GM21381 (cell line): ENCODE measurements around the gene KLHL21.
A peak's percentile ranks its signal among the peaks of the same experiment; 100 is the strongest.
"Not testable (repeated sequence)": the region's sequence is repeated elsewhere in the genome, so short reads cannot be mapped to it uniquely, and the experiment has no call there.

Experiments
- ATAC-seq: cut with Tn5 transposase; IDR thresholded peaks from one replicate; pipeline ENCODE4 v1.9.1; 2021; ENCODE audit warnings: mild to moderate bottlenecking, moderate library complexity; ENCODE audit not compliant: unreplicated experiment

The KLHL21 gene

DNA sequence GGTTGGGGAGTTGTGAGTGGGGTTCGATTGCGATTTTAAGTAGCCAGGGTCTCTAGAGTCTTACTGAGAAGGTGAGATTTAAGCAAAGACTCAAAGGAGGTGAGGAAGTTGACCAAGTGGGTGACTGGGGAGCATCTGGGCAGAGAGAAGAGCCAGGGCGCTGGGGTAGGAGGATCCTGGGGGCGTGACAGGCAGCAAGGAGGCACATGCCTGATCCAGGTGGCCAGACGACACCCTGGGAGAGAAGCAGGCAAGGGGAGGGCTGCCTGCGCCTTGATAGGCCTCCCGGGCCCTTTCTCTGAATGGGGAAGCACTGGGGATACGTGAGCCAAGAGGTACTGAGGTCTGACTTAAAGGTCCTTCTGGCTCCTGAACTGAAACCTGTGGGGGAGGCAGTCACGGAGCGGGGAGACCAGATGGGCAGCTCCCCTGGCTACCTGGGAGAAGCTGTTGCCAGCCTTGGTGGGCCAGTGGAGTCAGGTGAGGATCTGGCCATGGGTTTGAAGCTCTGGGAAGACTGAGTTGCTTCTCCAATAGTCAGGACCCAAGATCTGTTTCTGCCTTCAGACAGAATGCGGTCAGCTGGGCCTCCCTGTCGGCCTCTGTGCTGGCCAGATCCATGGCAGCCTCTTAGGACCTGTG is 17.5 kb downstream of the KLHL21 start:
- ATAC-seq = no peak

DNA sequence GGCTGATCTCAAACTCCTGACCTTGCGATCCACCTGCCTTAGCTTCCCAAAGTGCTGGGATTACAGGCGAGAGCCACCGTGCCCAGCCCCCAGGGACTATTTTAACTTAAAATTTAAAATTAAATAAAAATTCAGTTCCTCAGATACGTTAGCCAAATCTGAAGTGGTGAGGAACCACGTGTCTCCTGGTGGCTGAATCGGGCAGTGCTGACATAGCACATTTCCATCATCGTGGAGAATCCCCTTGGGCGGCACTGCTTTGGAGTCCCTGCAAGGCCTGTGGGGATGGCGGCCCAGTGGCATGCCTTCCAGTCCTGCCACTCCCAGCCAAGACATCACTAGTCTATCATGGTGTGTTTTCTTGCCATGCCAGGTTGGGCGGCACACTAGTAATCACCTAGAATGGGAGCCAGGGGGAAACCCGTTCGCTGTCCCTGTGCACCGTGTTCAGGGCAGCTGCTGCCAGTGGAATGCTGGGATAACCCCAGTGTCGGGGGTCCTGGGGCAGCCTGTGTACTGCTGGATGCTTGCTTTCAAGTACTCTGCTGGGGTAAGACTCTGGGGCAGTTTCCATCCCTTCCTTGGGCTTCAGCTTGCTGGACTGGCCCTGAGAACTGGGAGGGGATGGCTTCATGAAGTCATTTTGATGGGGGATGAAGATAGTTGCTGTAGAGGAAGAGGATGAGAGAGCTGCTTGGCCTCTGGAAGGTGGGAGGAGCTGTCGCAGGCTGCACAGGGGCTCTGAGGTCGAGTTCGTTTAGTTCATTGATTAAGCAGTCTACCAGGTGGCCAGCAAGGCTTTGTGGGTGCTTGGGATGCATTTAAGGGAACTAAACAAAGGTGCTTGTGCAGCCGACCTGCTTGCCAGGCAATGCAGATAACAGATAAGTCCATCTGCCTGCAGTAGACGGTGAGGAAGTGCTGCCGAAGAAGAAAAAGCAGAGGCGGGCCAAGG is 18.3 kb downstream of the KLHL21 start:
- ATAC-seq = no peak

DNA sequence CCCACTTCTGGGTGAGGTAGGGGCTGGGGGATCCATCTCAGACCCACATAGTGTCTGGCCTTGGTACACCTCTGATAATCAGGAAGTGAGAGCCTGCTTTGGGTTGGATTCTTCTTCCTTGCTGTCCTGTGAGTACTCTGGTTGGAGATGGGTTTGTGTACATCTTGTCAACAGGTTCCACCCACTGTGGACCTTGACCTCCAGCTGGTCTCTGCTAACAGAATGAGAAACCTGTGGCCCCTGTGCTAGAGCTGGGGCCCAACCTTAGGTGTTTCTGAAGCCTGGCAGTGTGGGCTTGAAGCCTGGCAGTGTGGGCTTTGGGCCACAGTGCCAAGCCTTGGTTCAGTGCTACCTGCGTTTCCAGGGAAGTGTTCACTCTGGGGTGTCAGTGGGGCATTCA is 20.3 kb downstream of the KLHL21 start:
- ATAC-seq = no peak

DNA sequence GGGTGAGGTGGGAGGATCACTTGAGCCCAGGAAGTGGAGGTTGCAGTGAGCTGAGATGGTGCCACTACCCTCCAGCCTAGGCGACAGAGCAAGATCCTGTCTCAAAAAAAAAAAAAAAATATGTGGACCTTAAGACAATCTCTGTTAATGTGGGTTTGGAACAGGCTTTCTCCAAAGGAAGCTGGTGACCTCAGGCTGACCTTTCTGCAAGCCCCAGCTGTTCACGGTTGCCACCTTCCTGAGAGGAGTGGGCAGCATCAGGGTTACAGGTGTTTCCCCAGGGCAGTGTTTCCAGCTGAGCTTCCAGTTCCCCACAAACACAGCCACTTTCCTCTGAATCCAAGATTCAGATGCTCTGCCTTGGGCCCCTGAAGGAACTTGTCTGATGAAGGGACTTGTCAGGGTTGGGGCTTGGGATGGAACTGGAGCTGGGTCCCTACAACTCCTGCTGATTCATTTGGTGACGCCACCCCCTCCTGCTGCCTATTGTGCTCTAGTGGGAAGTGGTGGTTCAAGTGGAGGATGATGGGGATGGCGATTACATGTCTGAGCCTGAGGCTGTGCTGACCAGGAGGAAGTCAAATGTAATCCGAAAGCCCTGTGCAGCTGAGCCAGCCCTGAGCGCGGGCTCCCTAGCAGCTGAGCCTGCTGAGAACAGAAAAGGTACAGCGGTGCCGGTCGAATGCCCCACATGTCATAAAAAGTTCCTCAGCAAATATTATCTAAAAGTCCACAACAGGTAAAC is 20.9 kb downstream of the KLHL21 start:
- ATAC-seq = no peak

DNA sequence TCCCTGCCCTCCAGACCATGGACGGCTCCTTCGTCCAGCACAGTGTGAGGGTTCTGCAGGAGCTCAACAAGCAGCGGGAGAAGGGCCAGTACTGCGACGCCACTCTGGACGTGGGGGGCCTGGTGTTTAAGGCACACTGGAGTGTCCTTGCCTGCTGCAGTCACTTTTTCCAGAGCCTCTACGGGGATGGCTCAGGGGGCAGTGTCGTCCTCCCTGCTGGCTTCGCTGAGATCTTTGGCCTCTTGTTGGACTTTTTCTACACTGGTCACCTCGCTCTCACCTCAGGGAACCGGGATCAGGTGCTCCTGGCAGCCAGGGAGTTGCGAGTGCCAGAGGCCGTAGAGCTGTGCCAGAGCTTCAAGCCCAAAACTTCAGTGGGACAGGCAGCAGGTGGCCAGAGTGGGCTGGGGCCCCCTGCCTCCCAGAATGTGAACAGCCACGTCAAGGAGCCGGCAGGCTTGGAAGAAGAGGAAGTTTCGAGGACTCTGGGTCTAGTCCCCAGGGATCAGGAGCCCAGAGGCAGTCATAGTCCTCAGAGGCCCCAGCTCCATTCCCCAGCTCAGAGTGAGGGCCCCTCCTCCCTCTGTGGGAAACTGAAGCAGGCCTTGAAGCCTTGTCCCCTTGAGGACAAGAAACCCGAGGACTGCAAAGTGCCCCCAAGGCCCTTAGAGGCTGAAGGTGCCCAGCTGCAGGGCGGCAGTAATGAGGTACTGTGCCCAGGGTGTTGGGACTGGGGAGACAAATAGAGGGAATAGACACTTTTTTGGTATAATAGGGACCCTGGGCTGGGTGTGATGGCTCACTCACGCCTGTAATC is 21.9 kb downstream of the KLHL21 start:
- ATAC-seq = no peak

DNA sequence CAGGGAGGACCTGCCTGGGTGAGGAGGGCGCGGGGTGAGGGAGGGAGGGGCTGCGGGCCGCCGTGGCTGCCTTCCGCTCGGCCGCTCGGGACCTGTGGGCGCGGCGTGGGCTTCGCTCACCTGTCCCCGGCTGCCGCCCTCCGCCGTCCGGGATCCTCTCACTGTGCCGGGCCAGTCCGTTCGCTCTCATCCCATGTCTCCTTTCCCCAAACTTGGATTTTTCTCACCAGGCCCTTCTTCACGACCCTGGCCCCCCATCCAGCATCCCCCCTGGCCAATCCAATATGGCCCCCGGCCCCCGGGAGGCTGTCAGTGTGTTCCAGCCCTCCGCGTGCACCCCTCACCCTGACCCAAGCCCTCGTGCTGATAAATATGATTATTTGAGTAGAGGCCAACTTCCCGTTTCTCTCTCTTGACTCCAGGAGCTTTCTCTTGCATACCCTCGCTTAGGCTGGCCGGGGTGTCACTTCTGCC is 22.5 kb downstream of the KLHL21 start:
- ATAC-seq = no peak

DNA sequence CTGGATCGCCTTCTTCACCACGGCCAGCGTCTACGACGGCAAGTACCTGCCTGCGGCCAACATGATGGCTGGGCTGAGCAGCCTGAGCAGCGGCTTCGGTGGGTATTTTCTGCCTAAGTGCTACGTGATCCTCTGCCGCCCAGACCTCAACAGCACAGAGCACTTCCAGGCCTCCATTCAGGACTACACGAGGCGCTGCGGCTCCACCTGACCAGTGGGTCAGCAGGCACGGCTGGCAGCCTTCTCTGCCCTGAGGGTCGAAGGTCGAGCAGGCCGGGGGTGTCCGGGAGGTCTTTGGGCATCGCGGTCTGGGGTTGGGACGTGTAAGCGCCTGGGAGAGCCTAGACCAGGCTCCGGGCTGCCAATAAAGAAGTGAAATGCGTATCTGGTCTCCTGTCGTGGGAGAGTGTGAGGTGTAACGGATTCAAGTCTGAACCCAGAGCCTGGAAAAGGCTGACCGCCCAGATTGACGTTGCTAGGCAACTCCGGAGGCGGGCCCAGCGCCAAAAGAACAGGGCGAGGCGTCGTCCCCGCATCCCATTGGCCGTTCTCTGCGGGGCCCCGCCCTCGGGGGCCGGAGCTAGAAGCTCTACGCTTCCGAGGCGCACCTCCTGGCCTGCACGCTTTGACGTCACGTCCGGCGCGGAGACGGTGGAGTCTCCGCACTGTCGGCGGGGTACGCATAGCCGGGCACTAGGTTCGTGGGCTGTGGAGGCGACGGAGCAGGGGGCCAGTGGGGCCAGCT is 23.1 kb downstream of the KLHL21 start, which contains the start of gene ZBTB48:
Gene ZBTB48, plus strand, starts transcription at position 621 of the 745 bp plus-strand sequence. CDS start 616 bp downstream, outside the sequence.
- ATAC-seq = peak; percentile 98

DNA sequence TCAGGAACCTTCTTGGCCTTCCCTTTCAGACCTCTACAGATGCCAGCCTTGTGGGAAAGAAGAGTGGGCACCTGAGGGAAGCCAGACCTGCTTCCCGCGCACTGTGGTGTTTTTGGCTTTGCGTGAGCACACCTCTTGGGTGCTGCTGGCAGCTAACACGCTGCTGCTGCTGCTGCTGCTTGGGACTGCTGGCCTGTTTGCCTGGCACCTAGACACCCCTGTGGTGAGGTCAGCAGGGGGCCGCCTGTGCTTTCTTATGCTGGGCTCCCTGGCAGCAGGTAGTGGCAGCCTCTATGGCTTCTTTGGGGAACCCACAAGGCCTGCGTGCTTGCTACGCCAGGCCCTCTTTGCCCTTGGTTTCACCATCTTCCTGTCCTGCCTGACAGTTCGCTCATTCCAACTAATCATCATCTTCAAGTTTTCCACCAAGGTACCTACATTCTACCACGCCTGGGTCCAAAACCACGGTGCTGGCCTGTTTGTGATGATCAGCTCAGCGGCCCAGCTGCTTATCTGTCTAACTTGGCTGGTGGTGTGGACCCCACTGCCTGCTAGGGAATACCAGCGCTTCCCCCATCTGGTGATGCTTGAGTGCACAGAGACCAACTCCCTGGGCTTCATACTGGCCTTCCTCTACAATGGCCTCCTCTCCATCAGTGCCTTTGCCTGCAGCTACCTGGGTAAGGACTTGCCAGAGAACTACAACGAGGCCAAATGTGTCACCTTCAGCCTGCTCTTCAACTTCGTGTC is 23.9 kb downstream of the KLHL21 start:
- no peak for ATAC-seq

DNA sequence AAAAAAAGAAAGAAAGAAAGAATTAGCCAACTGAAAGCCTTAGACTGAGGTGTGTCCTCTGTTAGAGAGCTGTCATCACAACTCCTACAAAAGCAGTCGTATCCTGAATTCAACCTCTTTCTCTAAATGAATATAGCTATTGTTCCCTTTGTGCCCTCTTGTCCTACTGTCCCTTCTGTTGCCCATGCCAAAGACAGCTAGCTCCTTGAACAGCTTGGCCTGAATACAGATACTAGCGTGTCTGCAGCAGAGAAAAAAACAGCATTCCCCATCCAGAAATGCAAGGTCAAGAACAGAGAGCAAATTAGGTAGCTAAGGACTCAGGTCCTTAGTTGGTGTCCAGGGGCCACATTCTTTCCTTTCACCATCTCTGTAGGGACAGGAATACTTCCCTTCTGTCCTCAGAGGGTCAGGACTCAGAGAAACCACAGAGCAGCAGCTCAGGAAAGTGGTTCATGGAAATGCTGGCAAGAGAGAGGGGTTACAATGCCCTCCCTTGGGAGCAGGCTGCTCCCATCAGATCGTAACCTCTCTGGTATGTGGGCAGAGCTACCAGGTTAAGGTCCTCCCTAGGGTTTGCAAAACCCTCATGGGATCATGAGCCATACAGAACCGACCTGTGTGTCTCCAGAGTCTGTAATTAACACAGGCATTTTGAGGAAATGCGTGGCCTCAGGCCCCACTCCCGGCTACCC is 24.7 kb downstream of the KLHL21 start:
- ATAC-seq = no peak

DNA sequence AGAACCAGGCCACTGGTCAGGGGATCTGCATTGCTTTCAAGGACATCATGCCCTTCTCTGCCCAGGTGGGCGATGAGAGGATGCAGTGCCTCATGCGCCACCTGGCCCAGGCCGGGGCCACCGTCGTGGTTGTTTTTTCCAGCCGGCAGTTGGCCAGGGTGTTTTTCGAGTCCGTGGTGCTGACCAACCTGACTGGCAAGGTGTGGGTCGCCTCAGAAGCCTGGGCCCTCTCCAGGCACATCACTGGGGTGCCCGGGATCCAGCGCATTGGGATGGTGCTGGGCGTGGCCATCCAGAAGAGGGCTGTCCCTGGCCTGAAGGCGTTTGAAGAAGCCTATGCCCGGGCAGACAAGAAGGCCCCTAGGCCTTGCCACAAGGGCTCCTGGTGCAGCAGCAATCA is 27.9 kb downstream of the KLHL21 start:
- no peak for ATAC-seq

DNA sequence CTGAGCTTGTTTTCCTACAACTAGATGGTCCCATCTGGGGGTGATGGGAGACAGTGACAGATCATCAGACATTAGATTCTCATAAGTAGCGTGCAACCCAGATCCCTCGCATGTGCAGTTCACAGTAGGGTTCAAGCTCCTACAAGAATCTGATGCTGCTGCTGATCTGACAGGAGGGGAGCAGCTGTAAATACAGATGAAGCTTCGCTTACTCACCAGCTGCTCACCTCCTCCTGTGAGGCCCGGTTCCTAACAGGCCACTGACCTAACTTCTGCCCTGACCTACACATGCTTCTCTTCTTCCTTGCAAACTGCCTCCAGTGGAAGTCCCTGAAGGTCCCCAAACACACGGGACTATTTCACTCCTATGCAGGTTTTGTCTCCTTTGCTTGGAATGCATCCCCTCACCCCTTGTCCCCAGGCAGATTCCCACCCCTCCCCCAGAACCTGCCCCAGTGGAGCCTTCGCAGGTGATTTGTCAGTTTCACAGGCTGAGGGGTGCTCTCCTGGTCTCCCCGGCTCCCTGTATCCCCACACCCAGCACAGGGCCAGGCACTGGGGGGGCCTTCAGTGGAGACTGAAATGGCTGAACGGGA is 28.5 kb downstream of the KLHL21 start:
- ATAC-seq = no peak

DNA sequence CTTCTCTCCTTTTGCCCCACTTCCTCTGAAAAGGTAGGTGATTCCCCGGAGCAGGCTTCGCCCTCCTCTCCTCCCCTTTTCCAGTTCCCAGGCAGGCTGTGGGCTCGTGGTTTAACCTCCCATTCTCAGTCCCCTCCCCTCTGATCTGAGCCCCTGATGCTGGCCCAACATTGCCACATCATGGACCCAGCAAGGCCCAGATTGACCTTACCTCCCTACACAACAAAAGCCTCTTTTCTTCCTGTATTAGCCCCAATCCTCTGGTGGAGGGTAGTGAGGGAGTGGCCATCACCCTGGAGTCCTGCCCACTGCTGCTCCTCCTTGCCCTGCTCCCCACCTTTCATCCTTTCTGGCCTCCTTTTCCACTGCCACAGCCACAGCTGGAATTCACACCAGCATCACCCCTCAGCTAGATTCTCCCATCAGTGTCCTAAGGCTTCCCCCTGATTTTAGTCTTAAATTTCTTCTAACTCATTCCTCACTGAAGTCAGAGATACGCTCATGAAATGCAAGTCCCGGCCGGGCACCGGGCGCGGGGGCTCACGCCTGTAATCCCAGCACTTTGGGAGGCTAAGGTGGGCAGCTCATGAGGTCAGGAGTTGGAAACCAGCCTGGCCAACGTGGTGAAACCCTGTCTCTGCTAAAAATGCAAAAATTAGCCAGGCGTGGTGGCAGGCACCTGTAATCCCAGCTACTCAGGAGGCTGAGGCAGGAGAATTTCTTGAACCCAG is 29.9 kb downstream of the KLHL21 start:
- no peak for ATAC-seq

DNA sequence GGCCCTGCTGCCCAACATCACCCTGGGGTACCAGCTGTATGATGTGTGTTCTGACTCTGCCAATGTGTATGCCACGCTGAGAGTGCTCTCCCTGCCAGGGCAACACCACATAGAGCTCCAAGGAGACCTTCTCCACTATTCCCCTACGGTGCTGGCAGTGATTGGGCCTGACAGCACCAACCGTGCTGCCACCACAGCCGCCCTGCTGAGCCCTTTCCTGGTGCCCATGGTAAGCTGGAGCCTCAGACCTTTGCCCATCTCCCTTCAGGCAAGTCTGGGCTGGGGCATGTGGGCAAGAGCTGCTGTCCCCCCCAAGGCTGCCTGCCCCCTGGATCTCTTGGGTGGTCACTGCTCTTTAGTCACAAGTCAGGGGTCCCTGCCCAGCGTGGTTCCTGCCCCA is 31.7 kb downstream of the KLHL21 start:
- no peak for ATAC-seq

DNA sequence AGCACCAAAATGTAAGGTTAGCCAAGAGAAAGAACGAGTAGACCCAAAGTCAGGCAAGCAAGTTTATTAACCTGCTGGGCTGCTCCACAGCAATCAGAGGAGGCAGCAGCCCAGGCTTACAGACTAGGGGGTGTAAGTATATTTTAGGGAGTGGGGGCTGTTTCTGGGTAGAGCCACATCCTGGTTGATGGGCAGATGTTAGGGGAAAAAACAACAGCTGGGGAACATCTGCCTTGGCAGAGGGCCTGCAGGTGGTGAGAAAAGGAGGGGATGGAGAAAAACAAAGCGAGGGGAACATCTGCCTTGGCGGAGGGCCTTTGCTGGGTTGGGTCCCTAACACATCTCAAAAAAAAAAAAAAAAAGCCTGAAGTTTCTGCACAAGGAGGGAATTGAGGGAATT is 32.6 kb downstream of the KLHL21 start:
- no peak for ATAC-seq

DNA sequence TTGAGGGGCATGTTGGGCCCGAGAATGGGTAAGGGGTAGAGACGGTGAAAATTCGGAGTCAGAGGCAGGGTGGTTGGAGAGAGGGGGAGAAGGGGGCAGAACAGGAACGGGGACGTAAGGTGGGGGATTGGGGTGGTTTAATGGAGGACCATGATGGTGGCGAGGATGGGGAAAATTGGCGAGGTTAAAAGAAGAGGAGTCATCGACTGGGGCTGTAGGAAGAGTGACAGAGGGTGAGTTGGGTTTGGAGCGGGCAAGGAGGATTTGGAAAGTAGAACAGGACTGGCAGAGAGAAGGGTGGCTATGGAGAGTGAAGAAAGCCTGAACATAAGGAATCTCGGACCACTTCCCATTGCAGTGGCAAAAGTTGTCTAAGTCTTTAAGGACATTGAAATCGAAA is 33.6 kb downstream of the KLHL21 start:
- ATAC-seq = no peak

DNA sequence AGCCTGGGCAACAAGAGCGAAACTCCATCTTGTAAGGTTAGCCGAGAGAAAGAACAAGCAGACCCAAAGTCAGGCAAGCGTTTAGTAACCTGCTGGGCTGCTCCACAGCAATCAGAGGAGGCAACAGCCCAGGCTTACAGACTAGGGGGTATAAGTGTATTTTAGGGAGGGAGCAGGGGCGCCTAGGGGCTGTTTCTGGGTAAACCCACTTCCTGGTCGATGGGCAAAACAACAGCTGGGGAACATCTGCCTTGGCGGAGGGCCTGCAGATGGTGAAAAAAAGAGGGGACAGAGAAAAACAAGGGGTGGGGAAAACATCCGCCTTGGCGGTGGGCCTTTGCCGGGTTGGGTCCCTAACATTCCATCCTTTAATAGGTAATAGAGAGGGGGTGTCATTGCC is 42.4 kb downstream of the KLHL21 start:
- ATAC-seq = no peak

DNA sequence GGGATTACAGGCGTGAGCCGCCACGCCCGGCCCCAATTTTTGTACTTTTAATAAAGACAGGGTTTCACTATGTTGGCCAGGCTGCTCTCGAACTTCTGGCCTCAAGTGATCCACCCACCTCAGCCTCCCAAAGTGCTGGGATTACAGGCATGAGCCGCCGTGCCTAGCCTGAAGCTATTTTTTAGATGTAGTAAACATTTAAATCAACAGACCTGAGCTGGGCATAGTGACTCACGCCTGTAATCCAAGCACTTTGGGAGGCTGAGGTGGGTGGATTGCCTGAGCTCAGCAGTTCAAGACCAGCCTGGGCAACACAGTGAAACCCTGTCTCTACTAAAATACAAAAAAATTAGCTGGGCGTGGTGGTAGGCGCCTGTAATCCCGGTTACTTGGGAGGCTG is 43.5 kb downstream of the KLHL21 start:
- ATAC-seq = not testable (repeated sequence)
